OCI-LY3 (cell line): ENCODE results near the gene SULF2.
"Not testable (repeated sequence)": the region's sequence is repeated elsewhere in the genome, so short reads cannot be mapped to it uniquely, and the experiment has no call there.

Experiments used
- H2AFZ ChIP-seq: fragments of 200-600, 300-600 bp; shearing (Covaris generic); 2 replicates; pipeline ENCODE4 v1.6.0; 2014; ENCODE audit warnings: antibody characterized with exemption, low read depth, low read length
- H3K27ac ChIP-seq: fragments of 200-600, 300-600 bp; sonication (generic); 2 replicates; pipeline ENCODE4 v1.5.1; 2014; ENCODE audit warnings: mild to moderate bottlenecking, low read length, moderate library complexity, mixed read lengths
- H3K27me3 ChIP-seq: fragments of 200-600, 300-600 bp; sonication (generic); 2 replicates; pipeline ENCODE4 v1.6.1; 2014; ENCODE audit warnings: low read depth, low read length, mixed read lengths
- H3K36me3 ChIP-seq: fragments of 200-600, 300-600 bp; sonication (generic); replicated peaks from 2 replicates; pipeline ENCODE3; 2014; ENCODE audit warnings: low read depth, low read length, mixed read lengths
- H3K4me1 ChIP-seq: fragments of 300-600, 200-600 bp; sonication (generic); 2 replicates; pipeline ENCODE4 v1.6.1; 2014; ENCODE audit warnings: low read length, mixed read lengths
- H3K4me2 ChIP-seq: fragments of 200-600, 300-600 bp; sonication (generic); 2 replicates; pipeline ENCODE4 v1.6.1; 2014; ENCODE audit warnings: low read length, mixed read lengths
- H3K4me3 ChIP-seq: fragments of 300-600, 200-600 bp; sonication (generic); 2 replicates; pipeline ENCODE4 v1.5.1; 2014; ENCODE audit warnings: antibody characterized with exemption, mild to moderate bottlenecking, low read length, moderate library complexity
- H3K79me2 ChIP-seq: fragments of 300-600, 200-600 bp; shearing (Covaris generic); 2 replicates; pipeline ENCODE4 v1.6.1; 2014; ENCODE audit warnings: mild to moderate bottlenecking, low read length, mixed read lengths
- H3K9ac ChIP-seq: fragments of 300-600, 200-600 bp; shearing (Covaris generic); 2 replicates; pipeline ENCODE4 v1.6.0; 2014; ENCODE audit warnings: mild to moderate bottlenecking, low read length, moderate library complexity
- H3K9me3 ChIP-seq: fragments of 200-600, 300-600 bp; shearing (Covaris generic); 2 replicates; pipeline ENCODE4 v1.6.1; 2014; ENCODE audit warnings: low read length, mixed read lengths; ENCODE audit not compliant: insufficient read depth
- H4K20me1 ChIP-seq: fragments of 200-600, 300-600 bp; sonication (generic); 2 replicates; pipeline ENCODE4 v1.6.1; 2016; ENCODE audit warnings: low read length, mixed read lengths; ENCODE audit not compliant: insufficient read depth
- EZH2phosphoT487 ChIP-seq: fragments of 200-600 bp; shearing (Covaris generic); IDR thresholded peaks from 2 replicates; pipeline ENCODE4 v1.6.1; 2018; ENCODE audit warnings: antibody characterized with exemption, mixed run types, low read depth
- TF ChIP-seq, protein P1 (sequence below): fragments of 200-600, 300-600 bp; sonication (generic); IDR thresholded peaks from 2 replicates; pipeline ENCODE4 v1.5.1; 2014; ENCODE audit warnings: antibody characterized with exemption, low read length, low read depth

Gene SULF2

DNA sequence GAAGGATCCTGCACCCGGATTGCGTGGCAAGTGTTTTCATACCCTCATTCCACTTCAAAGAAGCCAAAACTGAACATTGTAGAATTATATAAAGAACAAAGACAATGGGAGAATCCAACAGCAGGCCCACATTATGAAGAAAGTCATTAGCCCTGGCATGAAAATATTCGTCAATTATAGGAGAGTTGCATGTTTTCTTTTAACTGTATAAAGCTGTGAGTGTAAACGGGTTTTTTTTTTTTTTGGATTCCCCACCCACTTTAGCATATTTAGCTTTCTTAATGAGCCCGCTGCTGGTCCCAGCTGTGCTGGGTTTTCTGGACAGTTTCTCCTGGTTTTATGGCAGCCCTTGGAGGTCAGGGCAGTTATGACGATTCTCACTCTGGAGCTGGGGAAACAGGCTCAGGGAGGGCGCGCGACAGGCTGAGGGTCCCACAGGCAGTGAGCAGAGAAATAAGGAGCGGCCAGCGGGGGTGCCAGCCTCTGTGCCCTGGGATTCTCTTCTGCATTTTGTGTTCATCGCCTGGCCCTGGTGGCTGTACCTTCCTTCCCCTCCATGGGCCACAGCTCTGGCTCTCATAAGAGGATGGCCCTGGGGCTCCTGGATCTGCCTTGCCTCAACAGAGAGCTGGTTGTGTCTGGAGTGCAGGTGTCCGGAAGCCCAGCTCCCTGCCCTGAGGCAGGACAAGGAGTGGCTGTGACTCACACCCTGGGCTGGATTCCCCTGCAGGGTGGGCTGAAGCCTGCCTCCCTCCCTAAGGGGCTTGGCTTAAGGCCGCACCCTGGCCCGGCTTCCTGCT, 24.1 kb upstream of the SULF2 start:
- TF ChIP-seq, protein P1, sequence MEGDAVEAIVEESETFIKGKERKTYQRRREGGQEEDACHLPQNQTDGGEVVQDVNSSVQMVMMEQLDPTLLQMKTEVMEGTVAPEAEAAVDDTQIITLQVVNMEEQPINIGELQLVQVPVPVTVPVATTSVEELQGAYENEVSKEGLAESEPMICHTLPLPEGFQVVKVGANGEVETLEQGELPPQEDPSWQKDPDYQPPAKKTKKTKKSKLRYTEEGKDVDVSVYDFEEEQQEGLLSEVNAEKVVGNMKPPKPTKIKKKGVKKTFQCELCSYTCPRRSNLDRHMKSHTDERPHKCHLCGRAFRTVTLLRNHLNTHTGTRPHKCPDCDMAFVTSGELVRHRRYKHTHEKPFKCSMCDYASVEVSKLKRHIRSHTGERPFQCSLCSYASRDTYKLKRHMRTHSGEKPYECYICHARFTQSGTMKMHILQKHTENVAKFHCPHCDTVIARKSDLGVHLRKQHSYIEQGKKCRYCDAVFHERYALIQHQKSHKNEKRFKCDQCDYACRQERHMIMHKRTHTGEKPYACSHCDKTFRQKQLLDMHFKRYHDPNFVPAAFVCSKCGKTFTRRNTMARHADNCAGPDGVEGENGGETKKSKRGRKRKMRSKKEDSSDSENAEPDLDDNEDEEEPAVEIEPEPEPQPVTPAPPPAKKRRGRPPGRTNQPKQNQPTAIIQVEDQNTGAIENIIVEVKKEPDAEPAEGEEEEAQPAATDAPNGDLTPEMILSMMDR = no peak
- TF ChIP-seq EZH2phosphoT487 = no peak
- Histone ChIP-seq H3K9ac (no peak overlapping the region), H2AFZ (no peak overlapping the region), H3K4me2 (no peak overlapping the region), H3K9me3 (no peaks in the 10 kb centered on the region), H3K27ac (no peak overlapping the region), H3K4me3 (no peak overlapping the region), H3K4me1 (no peaks in the 10 kb centered on the region), H3K27me3 (peaks cover 57% of the 10 kb centered on the region), H3K36me3 (no peaks in the 10 kb centered on the region), H4K20me1 (no peaks in the 10 kb centered on the region), H3K79me2 (no peaks in the 10 kb centered on the region)

DNA sequence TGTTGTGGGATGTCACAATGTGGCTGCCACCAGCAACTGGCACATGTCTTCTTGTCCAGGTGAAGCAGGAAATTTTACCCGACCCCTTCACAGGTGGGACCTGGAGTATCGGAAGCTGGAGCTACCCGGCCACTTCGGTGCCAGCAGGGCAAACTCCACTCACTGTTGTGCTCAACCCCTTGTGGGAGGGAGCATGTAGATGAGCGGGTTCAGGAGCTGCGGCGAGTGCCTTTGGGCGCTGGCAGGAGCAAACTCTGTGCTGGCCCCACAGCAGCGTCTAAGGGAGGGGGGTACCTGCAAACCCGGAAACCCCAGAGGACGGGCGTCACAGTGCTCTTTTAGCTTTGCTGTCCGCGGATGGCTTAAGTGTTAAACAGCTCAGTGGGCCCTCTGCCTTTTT, 20.7 kb upstream of the SULF2 start:
- Histone ChIP-seq H3K4me2 (no peak overlapping the region), H3K27me3 (peaks cover 24% of the 10 kb centered on the region)
- TF ChIP-seq, protein P1 = no peak
- TF ChIP-seq EZH2phosphoT487 = no peak

GRCh38 chr20:47804972-47805371, 19.7 kb upstream of the SULF2 start:
- H3K4me2 ChIP-seq, H3K9me3 ChIP-seq, H3K36me3 ChIP-seq, H3K4me3 ChIP-seq, H3K9ac ChIP-seq, H3K4me1 ChIP-seq, H3K79me2 ChIP-seq, H4K20me1 ChIP-seq, H3K27ac ChIP-seq, H2AFZ ChIP-seq: not testable (repeated sequence)
- peaks cover 14% of the 10 kb centered on the region for H3K27me3 ChIP-seq

More for the DNA sequence above, 20.7 kb upstream of the SULF2 start:
- H3K9ac ChIP-seq = no peak overlapping the region
- H3K4me1 ChIP-seq = no peaks in the 10 kb centered on the region
- H3K9me3 ChIP-seq = no peaks in the 10 kb centered on the region
- H4K20me1 ChIP-seq = no peaks in the 10 kb centered on the region
- H3K36me3 ChIP-seq = no peaks in the 10 kb centered on the region
- no peak overlapping the region for H3K4me3 ChIP-seq
- H3K79me2 ChIP-seq = no peaks in the 10 kb centered on the region
- H3K27ac ChIP-seq = no peak overlapping the region
- no peak overlapping the region for H2AFZ ChIP-seq

- H3K27ac ChIP-seq, H3K4me3 ChIP-seq, H4K20me1 ChIP-seq, H3K79me2 ChIP-seq, H3K9ac ChIP-seq, H3K4me2 ChIP-seq, H3K9me3 ChIP-seq, H2AFZ ChIP-seq, H3K4me1 ChIP-seq, H3K36me3 ChIP-seq: not testable (repeated sequence)
- peaks cover 12% of the 10 kb centered on the region for H3K27me3 ChIP-seq
Observed at GRCh38 chr20:47804224-47804825, 19.0 kb upstream of the SULF2 start.

GRCh38 chr20:47802975-47803374, 17.7 kb upstream of the SULF2 start:
- Histone ChIP-seq H3K27me3 (peaks cover 8% of the 10 kb centered on the region), H3K27ac (no peak overlapping the region), H4K20me1 (no peaks in the 10 kb centered on the region), H3K4me2 (no peak overlapping the region), H3K9ac (no peak overlapping the region), H3K79me2 (no peaks in the 10 kb centered on the region), H3K4me3 (no peak overlapping the region), H3K4me1 (no peaks in the 10 kb centered on the region), H2AFZ (no peak overlapping the region), H3K9me3 (no peaks in the 10 kb centered on the region), H3K36me3 (no peaks in the 10 kb centered on the region)
- TF ChIP-seq, protein P1 = no peak
- TF ChIP-seq EZH2phosphoT487 = no peak
